Renal pelvis (tissue), 4 donors: Measurements from ENCODE around the gene RANBP3. TPM values are rescaled to one million over a fixed set of nuclear protein-coding genes. Genes with fewer than 3 reads are reported as not detected.

Source experiments
- DNase-seq: peaks from one replicate; pipeline ENCODE4 v3.0.0-alpha.2; 2013
- polyA plus RNA-seq, 3 donors: library from polyadenylated mRNA; unstranded; fragments of 120-200 nt; gene quantifications; one replicate each; pipeline ENCODE4 v1.2.1, GENCODE V29; 2013; ENCODE audit not compliant: insufficient read length in 3 of 3

The RANBP3 gene
- polyA plus RNA-seq, 3 donors, result 68.1 to 72.5 (median 68.3) TPM

DNA sequence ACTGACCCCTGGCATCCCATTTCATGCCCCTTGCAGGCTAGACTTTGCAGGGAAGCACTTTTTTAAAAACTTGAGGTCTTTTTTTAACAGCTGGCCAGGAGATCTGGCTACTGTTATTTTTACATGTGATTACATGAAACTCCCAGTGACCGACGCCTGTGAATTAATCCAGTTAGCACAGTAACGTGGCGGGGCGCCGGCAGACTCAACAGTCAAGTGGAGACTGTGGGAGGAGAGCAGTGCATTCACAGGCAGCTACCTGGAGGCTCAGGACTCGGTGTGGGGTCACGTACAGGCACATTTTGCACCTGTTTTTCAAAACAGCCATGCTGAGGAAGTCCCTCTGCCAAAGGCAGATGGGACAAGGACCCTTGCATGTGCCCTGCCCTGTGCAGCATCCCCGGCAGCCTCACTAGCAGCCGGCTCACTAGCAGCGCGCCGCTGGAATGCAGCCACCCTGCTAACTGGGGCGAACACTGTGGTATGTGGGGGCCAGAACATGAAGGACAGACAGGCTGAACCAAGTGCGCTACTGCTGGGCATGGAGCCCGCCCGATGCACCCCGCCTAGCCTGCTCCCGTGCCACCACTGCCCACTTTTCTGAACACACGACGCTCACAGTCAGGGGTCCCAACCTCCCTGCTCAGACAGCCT, 45.2 kb downstream of the RANBP3 start:
- DNase-seq, result no peak

DNA sequence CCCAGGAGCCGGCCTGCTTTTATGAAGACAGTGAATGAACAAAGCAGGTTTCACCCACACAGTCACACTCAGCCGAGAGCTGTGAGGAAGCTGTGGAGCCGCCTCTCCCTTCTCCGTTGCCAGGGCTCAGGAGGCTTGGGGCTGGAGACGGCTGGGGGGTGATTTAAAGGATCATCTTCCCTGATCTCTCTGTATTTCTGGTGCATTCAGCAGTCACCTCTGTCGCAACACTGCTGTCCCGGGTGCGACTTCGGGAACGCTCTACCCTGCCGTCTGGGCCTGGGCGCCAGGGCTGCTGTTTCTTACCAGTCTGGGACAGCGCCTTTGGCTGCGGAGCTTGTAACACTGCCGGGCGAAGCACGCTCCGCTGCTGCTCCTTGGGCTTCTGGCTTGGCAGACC, 45.8 kb downstream of the RANBP3 start:
- no peak for DNase-seq

DNA sequence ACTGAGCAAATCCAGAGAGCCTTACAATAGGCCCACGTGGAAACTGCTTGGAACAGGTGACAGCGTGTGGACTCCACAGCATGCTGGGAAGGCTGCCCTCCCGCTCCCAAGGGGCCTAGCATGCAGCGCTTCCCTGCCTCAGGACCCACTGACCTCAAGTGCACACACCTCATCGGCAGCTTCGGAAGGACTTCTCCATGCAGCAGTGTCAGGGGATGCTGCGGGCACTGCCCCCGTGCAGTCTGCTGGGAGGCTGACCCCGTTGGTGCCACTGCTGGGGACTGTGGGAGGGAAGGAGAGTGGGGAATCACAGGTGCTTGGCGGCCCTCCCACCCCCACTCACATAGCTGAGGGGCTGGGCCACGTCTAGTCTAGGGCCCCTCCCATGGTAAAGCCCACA, 46.7 kb downstream of the RANBP3 start:
- no peak for DNase-seq

- no peak for DNase-seq
Measured at GRCh38 chr19:5929625-5930024, 48.3 kb downstream of the RANBP3 start.

DNA sequence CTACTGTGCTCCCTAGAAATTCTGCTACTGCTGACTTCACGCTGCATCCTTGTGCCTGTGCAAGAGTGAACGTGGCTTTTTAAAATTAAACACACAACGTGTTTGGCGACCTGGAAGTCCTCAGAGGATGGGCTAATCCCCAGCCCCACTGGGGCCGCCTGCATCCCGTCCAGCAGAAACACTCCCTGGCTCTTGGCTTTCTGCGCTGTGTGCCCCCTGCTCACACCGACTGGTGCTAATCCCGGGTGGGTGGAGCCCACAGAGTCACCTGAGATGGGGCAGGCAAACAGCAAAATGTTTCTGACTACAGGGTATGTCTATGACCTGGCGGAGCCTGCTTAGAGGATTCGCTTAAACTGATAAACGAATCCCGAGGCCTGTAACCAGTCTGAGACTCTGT, 48.8 kb downstream of the RANBP3 start:
- DNase-seq, result no peak

GRCh38 chr19:5927441-5927821, 50.5 kb downstream of the RANBP3 start:
- no peak for DNase-seq

DNA sequence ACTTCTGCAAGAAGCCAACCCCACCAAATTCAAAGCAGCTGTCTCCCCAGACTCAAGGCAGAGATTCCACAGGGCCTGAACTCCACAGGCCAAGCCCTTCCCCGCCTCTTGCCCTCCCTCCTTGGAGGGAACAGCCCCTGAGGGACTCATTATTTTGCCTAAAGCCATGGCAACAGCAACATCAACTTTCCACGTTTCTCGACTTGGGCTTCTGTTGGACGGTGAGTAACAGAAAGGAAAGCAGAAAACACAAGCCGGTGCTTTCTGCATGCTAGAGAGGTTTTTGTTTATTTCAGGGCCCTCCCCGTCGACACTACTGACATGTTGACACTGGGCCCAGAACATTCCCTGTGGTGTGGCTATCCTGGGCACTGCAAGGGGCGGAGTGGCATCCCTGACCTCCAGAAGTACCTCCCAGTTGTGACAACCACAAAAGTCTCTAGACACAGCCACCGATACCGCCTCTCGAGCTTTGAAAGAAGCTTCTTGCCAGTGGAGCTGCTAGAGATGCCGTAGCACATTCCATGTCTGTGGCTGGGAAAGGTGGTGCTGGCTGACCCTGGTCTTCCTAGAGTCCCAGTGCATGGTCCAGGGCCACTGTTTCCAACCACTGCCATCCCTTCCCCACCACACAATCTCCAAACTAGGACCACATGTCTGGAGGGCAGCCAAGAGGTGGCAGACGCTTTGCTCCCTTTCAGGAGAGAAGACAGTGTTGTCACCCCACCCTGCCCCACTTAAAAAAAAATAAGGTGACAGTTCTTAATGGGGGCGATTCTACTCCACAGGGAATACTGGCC, 51.1 kb downstream of the RANBP3 start:
- peak; percentile 67 for DNase-seq

DNA sequence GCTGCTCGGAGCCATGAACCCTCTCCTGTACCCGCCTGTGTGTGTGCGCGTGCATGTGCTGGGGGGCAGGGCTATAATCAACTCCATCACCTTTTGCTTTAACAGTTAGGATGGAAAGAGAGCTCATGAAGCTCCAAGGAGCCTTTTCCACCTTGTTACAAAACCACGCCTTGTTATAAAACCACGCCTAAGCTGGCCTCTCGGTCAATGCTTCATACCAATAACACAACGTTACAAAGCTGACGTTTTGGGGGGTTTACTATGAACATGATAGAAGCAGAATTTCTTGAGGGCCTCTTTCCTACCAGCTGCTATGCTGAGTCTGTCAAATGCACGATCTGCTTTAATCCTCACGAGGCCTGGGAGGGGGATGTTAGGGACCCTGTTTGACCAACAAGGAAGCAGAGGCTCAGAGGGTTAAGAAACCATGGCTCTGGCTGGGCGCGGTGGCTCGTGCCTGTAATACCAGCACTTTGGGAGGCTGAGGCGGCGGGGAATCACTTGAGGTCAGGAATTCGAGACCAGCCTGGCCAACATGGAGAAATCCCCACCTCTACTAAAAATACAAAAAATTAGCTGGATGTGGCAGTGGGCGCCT, 52.0 kb downstream of the RANBP3 start:
- no peak for DNase-seq

DNA sequence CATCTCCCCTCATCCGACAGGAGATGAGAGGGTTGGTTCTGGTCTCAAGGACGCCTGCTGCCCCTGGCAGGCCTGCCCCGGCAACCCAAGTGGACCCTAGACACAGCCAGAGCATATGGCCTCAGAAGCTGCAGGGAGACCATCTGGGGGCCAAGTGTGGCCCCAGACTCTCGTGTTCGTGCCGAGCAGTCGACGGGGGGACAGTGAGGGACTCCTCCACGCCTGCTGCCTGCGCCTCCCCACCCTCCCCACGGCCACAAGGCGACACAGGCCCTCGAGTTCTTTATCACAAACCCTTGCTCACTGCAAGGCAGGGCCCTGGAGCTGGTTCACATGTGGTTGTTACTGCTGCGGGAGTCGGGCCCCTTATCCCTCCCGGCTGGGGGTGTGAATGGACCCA, 54.6 kb downstream of the RANBP3 start:
- DNase-seq, result no peak

DNA sequence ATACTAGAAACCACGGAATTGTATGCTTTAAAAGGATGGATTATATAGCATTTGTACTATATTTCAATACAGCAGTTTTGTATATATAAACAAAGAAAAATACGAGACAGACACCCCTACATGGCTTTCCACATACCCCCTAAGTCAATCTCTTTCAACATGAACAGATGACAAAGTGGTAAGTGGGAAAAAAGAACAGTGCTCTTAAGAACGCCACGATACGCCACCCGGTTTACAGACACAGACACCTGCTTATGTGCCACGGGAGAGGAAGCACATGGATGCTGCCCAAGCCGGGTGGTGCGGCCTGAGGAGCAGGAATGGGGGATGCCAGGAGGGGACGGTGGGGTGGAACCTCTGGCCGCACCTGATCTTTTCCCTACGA, 55.8 kb downstream of the RANBP3 start:
- DNase-seq, result no peak

GRCh38 chr19:5921516-5922160, 56.3 kb downstream of the RANBP3 start:
- no peak for DNase-seq

GRCh38 chr19:5918463-5919079, 59.4 kb downstream of the RANBP3 start:
- no peak for DNase-seq

- no peak for DNase-seq
Measured at GRCh38 chr19:5917431-5918107, 60.4 kb downstream of the RANBP3 start.

- DNase-seq, result no peak
Measured at GRCh38 chr19:5916181-5916708, 61.7 kb downstream of the RANBP3 start.

DNA sequence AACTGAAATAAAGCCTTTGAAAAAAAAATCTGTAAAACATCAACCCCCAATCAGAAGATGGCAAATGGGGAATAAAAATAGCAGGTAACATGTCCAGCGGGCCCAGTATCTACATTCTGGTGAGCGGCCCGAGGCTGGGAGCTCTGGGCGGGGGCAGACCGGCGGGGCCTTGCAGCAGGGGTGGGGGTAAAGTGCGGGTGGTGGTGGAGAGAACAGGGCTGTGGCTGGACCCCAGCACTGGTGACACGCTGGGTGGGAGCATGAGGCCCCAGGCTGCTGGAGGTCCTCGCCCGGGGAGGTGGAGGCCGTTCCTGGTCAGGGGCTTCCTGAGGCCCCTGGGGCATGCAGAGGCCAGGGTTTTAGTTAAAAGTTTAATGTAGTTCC, 62.2 kb downstream of the RANBP3 start:
- no peak for DNase-seq

- no peak for DNase-seq
Measured at GRCh38 chr19:5914946-5915781, 62.8 kb downstream of the RANBP3 start.

DNA sequence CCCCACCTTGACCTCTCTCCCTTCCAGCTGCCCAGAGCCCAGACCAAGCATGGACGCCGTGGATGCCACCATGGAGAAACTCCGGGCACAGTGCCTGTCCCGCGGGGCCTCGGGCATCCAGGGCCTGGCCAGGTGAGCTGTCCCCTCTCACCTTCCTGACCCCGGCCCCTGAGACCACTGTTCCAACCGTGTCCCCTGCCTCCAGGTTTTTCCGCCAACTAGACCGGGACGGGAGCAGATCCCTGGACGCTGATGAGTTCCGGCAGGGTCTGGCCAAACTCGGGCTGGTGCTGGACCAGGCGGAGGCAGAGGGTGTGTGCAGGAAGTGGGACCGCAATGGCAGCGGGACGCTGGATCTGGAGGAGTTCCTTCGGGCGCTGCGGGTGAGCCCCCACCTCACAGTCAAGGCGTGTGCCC, 63.6 kb downstream of the RANBP3 start:
- no peak for DNase-seq

GRCh38 chr19:5913739-5914357, 64.1 kb downstream of the RANBP3 start, which contains the start of gene CAPS:
Gene CAPS, plus strand, starts transcription at chr19:5914254. Its CDS starts 153 bp downstream, at chr19:5914407.
- no peak for DNase-seq

DNA sequence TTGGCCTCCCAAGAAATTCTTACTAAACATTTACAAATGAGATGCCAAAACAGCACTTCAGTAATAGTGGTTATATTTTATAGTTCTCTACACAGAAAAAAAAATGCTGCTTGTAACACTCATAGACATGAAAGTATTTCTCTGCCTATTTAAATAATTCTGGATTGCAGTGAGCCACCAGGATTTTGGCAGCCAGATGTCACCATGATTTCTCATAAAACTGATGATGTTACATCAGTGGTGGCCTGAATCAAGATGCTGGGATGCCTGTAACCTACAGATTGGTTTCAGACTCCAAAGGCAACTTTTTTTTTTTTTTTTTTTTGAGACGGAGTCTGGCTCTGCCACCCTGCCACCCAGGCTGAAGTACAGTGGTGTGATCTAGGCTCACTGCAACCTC, 66.6 kb downstream of the RANBP3 start:
- no peak for DNase-seq

DNA sequence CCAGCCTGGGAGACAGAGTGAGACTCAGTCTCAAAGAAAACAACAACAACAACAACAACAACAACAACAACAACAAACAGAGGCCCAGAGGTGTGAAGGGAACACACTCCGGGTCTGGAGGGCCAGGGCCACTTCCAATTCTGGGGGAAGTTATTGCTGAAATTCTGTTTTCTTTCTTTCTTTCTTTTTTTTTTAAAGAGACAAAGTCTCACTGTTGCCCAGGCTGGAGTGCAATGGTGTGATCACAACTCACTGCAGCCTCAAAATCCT, 67.4 kb downstream of the RANBP3 start:
- DNase-seq, result no peak
